HepG2 (cell line): ENCODE measurements around the gene SYCE1L. TPM values are rescaled to one million over a fixed set of nuclear protein-coding genes. Genes with fewer than 3 reads are reported as not detected.

Experiments
- ADNP ChIP-seq: sonication (generic); formaldehyde crosslinking; IDR thresholded peaks from 2 replicates; pipeline ENCODE4 v1.4.0; 2020; ENCODE audit warnings: missing genetic modification reagents
- AHR ChIP-seq: IDR thresholded peaks from 2 replicates; pipeline ENCODE4 v1.6.1; 2018; ENCODE audit warnings: missing genetic modification reagents, missing compliant biosample characterization
- ARNT2 ChIP-seq: sonication (generic); formaldehyde crosslinking; IDR thresholded peaks from 2 replicates; pipeline ENCODE4 v1.8.0; 2022; ENCODE audit warnings: mild to moderate bottlenecking, low read depth, missing genetic modification reagents, moderate library complexity
- EED ChIP-seq: sonication (generic); formaldehyde crosslinking; IDR thresholded peaks from 2 replicates; pipeline ENCODE4 v1.5.0; 2020; ENCODE audit warnings: mild to moderate bottlenecking, missing genetic modification reagents
- FOXC1 ChIP-seq: sonication (generic); formaldehyde crosslinking; IDR thresholded peaks from 2 replicates; pipeline ENCODE4 v1.8.0; 2022; ENCODE audit warnings: mild to moderate bottlenecking, missing genetic modification reagents, borderline replicate concordance
- GLMP ChIP-seq: sonication (generic); formaldehyde crosslinking; IDR thresholded peaks from 2 replicates; pipeline ENCODE4 v1.9.0; 2021; ENCODE audit warnings: missing genetic modification reagents, mild to moderate bottlenecking, borderline replicate concordance
- MAFK ChIP-seq, 2 experiments: IDR thresholded peaks in 1 of 2; conservative IDR thresholded peaks in 1 of 2; 2 replicates each; pipeline ENCODE4 v1.6.1; 2011; ENCODE audit warnings: improper control_type of control experiment in 2 of 2, low read length in 2 of 2
- NFKBIZ ChIP-seq: IDR thresholded peaks from 2 replicates; pipeline ENCODE4 v1.6.1; 2018; ENCODE audit warnings: missing genetic modification reagents, missing compliant biosample characterization
- PHB2 ChIP-seq: fragments of 450-650 bp; IDR thresholded peaks from 2 replicates; pipeline ENCODE4 v1.6.1; 2018; ENCODE audit not compliant: partially characterized antibody
- REPIN1 ChIP-seq: sonication (generic); formaldehyde crosslinking; IDR thresholded peaks from 2 replicates; pipeline ENCODE4 v1.8.0; 2022; ENCODE audit warnings: missing genetic modification reagents, low read depth, mild to moderate bottlenecking, borderline replicate concordance
- SP2 ChIP-seq: sonication (generic); formaldehyde crosslinking; IDR thresholded peaks from 2 replicates; pipeline ENCODE4 v1.5.1; 2020; ENCODE audit warnings: mild to moderate bottlenecking, missing genetic modification reagents
- SSRP1 ChIP-seq: IDR thresholded peaks from 2 replicates; pipeline ENCODE4 v1.6.1; 2016; ENCODE audit warnings: control low read depth
- ZNF317 ChIP-seq: sonication (generic); formaldehyde crosslinking; IDR thresholded peaks from 2 replicates; pipeline ENCODE4 v1.5.0; 2020; ENCODE audit warnings: mild to moderate bottlenecking, missing genetic modification reagents
- ZNF33A ChIP-seq: sonication (generic); formaldehyde crosslinking; IDR thresholded peaks from 2 replicates; pipeline ENCODE4 v1.5.1; 2020; ENCODE audit warnings: missing genetic modification reagents, mild to moderate bottlenecking, moderate library complexity, borderline replicate concordance
- ZNF501 ChIP-seq: sonication (generic); formaldehyde crosslinking; IDR thresholded peaks from 2 replicates; pipeline ENCODE4 v1.5.1; 2020; ENCODE audit warnings: mild to moderate bottlenecking, moderate library complexity, missing genetic modification reagents
- ZNF83 ChIP-seq: sonication (generic); formaldehyde crosslinking; IDR thresholded peaks from 2 replicates; pipeline ENCODE4 v1.4.0; 2020; ENCODE audit warnings: missing genetic modification reagents, mild to moderate bottlenecking, borderline replicate concordance
- polyA plus RNA-seq, 8 experiments: library from polyadenylated mRNA; depleted of rRNA in 3 of 8; stranded (reverse) in 7 of 8; unstranded in 1 of 8; fragments of >200 nt; fragmentation: Illumina TruSeq in 4 of 8; extraction: Trizol in 4 of 8; gene quantifications; 2 replicates each; pipeline versions ENCODE4 v1.2.1 to v1.2.3, GENCODE V29; 2011 to 2016; ENCODE audit warnings: low read depth in 4 of 8, missing spikeins in 1 of 8, mixed read lengths in 1 of 8; ENCODE audit not compliant: insufficient read depth in 1 of 8
- total RNA-seq, 5 experiments: library from RNA; depleted of rRNA; stranded (reverse); fragments of >200 nt; fragmentation: Illumina TruSeq; extraction: Trizol; gene quantifications; 2 replicates each; pipeline ENCODE4 v1.2.3, GENCODE V29; 2016; ENCODE audit warnings: low read depth in 1 of 5
- TF ChIP-seq, protein P1 (sequence below): sonication (generic); formaldehyde crosslinking; IDR thresholded peaks from 2 replicates; pipeline ENCODE4 v1.5.1; 2020; ENCODE audit warnings: mild to moderate bottlenecking, missing genetic modification reagents, moderate library complexity
- TF ChIP-seq, protein P2 (sequence below): sonication (generic); formaldehyde crosslinking; IDR thresholded peaks from 2 replicates; pipeline ENCODE4 v1.4.0; 2020; ENCODE audit warnings: mild to moderate bottlenecking, missing genetic modification reagents
- TF ChIP-seq, protein P3 (sequence below): sonication (generic); formaldehyde crosslinking; IDR thresholded peaks from 2 replicates; pipeline ENCODE4 v1.4.0; 2020; ENCODE audit warnings: low read depth, mild to moderate bottlenecking, missing genetic modification reagents
- TF ChIP-seq, protein P4 (sequence below): sonication (generic); formaldehyde crosslinking; IDR thresholded peaks from 2 replicates; pipeline ENCODE4 v1.4.0; 2020; ENCODE audit warnings: mild to moderate bottlenecking, missing genetic modification reagents, borderline replicate concordance

The SYCE1L gene
- total and polyA plus RNA-seq, 2 of the 13 experiments (the other 11 are each of a cell fraction or from before 2014, with no cell fraction given): 0.22 TPM; not detected in 1

- TF ChIP-seq, protein P1, sequence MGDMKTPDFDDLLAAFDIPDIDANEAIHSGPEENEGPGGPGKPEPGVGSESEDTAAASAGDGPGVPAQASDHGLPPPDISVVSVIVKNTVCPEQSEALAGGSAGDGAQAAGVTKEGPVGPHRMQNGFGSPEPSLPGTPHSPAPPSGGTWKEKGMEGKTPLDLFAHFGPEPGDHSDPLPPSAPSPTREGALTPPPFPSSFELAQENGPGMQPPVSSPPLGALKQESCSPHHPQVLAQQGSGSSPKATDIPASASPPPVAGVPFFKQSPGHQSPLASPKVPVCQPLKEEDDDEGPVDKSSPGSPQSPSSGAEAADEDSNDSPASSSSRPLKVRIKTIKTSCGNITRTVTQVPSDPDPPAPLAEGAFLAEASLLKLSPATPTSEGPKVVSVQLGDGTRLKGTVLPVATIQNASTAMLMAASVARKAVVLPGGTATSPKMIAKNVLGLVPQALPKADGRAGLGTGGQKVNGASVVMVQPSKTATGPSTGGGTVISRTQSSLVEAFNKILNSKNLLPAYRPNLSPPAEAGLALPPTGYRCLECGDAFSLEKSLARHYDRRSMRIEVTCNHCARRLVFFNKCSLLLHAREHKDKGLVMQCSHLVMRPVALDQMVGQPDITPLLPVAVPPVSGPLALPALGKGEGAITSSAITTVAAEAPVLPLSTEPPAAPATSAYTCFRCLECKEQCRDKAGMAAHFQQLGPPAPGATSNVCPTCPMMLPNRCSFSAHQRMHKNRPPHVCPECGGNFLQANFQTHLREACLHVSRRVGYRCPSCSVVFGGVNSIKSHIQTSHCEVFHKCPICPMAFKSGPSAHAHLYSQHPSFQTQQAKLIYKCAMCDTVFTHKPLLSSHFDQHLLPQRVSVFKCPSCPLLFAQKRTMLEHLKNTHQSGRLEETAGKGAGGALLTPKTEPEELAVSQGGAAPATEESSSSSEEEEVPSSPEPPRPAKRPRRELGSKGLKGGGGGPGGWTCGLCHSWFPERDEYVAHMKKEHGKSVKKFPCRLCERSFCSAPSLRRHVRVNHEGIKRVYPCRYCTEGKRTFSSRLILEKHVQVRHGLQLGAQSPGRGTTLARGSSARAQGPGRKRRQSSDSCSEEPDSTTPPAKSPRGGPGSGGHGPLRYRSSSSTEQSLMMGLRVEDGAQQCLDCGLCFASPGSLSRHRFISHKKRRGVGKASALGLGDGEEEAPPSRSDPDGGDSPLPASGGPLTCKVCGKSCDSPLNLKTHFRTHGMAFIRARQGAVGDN (CRISPR knock-in tag): peak; percentile 62
- TF ChIP-seq ZNF501 (CRISPR knock-in tag): peak; percentile 97
- TF ChIP-seq ZNF317 (CRISPR knock-in tag): 0 out of 2 replicates have a peak, but pooled peaks have one; percentile 29
- TF ChIP-seq ARNT2 (CRISPR knock-in tag): 0 out of 2 replicates have a peak, but pooled peaks have one; percentile 50
- TF ChIP-seq REPIN1 (CRISPR knock-in tag): peak; percentile 96; the same call in 1 of the 2 replicates
- TF ChIP-seq ZNF33A (CRISPR knock-in tag): no peak
- TF ChIP-seq MAFK (conservative IDR thresholded peaks at IDR 0.05 in 1 of 2, IDR thresholded peaks at IDR 0.05 in 1 of 2; ENCODE audit: low read length in 2 of 2): no peak
- TF ChIP-seq AHR (CRISPR knock-in tag): peak; percentile 85; the same call in 1 of the 2 replicates
- TF ChIP-seq SP2 (CRISPR knock-in tag): peak; percentile 50; the same call in 1 of the 2 replicates
- TF ChIP-seq SSRP1 (CRISPR knock-in tag): peak; percentile 73; the same call in 1 of the 2 replicates
- no peak for TF ChIP-seq PHB2
- no peak for TF ChIP-seq GLMP
- no peak for TF ChIP-seq EED (CRISPR knock-in tag)
- TF ChIP-seq NFKBIZ (CRISPR knock-in tag): no peak; the same call in 1 of the 2 replicates
- TF ChIP-seq, protein P2, sequence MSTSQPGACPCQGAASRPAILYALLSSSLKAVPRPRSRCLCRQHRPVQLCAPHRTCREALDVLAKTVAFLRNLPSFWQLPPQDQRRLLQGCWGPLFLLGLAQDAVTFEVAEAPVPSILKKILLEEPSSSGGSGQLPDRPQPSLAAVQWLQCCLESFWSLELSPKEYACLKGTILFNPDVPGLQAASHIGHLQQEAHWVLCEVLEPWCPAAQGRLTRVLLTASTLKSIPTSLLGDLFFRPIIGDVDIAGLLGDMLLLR (CRISPR knock-in tag): 0 out of 2 replicates have a peak, but pooled peaks have one; percentile 28
- TF ChIP-seq, protein P3, sequence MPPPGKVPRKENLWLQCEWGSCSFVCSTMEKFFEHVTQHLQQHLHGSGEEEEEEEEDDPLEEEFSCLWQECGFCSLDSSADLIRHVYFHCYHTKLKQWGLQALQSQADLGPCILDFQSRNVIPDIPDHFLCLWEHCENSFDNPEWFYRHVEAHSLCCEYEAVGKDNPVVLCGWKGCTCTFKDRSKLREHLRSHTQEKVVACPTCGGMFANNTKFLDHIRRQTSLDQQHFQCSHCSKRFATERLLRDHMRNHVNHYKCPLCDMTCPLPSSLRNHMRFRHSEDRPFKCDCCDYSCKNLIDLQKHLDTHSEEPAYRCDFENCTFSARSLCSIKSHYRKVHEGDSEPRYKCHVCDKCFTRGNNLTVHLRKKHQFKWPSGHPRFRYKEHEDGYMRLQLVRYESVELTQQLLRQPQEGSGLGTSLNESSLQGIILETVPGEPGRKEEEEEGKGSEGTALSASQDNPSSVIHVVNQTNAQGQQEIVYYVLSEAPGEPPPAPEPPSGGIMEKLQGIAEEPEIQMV (CRISPR knock-in tag): 0 out of 2 replicates have a peak, but pooled peaks have one; percentile 70
- TF ChIP-seq FOXC1: peak; percentile 69; the same call in 1 of the 2 replicates
- TF ChIP-seq, protein P4, sequence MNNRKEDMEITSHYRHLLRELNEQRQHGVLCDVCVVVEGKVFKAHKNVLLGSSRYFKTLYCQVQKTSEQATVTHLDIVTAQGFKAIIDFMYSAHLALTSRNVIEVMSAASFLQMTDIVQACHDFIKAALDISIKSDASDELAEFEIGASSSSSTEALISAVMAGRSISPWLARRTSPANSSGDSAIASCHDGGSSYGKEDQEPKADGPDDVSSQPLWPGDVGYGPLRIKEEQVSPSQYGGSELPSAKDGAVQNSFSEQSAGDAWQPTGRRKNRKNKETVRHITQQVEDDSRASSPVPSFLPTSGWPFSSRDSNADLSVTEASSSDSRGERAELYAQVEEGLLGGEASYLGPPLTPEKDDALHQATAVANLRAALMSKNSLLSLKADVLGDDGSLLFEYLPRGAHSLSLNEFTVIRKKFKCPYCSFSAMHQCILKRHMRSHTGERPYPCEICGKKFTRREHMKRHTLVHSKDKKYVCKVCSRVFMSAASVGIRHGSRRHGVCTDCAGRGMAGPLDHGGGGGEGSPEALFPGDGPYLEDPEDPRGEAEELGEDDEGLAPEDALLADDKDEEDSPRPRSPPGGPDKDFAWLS (CRISPR knock-in tag): no peak
- TF ChIP-seq ZNF83 (CRISPR knock-in tag): no peak
- TF ChIP-seq ADNP (CRISPR knock-in tag): no peak
Observed at GRCh38 chr16:77236063-77236511, 36.9 kb downstream of the SYCE1L start (continued).
